Germinal center (tissue), 1 donor: Measurements from ENCODE around the gene ZRSR2.

ENCODE experiments used
- DNase-seq: peaks from one replicate; pipeline ENCODE4 v3.0.0; 2012; ENCODE audit warnings: mixed read lengths, low spot score

Gene ZRSR2

DNA sequence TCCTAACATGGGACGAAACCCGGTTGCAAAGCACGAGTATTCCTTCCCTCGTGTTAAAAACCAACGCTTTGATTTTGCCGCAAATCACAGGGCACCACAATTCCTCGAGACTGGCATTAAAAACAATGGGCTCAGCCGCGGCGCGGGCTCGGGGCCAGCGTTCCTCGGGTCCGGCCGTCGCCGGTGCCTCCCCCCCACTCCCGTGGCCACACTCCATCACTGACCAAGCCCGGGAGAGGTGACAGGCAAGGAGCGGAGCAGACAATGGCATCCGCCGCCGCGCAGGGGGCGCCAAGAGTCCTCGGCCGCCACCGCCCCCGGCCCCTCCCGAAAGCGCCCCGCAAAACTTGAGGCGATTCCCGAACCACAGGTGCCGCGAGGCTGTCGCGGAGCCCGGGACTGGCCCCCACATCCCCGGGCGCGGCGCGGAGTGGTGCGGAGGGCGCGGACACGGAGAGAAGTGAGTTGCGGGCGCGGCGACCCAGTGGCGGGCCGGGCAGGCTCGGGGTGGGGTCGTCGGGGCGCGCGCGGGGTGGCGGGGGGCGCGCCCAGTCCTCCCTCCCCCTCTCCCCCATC lies 63.9 kb downstream of the ZRSR2 start:
- peak; percentile 17 for DNase-seq

DNA sequence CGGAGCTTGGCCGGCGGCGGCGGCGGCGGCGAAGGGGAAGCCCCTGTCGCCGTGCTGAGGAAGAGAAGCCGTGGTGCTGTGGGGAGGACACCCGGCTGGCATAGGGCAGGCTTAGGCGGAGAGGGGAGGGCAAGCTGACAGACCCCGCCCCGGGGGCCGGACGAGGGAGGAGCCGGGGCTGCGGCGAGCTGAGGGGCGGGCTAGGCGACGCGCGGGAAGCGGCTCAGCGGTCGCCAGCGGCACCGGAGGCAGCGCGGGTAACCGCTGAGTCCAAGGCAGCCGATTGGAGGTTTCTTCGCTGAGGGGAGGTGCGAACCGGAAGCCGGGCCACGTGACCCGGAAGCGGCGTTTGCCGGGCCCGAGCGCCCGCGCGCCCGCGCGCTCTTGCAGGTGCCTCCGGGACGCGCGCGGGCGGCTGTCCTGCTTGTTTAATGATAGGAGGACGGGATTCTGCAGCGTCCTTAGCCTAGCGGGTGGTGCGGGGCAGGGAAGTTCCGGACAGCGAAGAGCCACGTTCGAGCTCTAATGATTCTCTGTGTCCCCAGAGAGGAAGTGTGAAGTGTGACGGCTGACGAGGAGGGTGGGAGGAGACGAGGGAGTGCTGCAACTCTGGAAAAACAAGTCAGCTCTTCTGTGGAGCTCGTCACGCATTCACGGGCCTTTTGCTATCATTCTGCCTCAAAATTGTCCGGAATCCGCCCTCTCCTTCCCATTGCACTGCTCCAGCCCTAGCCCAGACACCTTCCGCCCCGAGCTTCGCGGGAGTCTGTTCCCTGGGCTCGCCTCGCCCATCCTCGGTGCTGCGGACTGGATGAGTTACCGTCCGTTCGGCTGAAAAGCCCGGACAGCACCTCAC lies 64.7 kb downstream of the ZRSR2 start, which contains the start of gene AP1S2:
Gene AP1S2 (minus strand): TSS at position 102 of the 856 bp plus-strand sequence. CDS start 2,289 bp downstream, outside the sequence.
- DNase-seq, result peak; percentile 87

DNA sequence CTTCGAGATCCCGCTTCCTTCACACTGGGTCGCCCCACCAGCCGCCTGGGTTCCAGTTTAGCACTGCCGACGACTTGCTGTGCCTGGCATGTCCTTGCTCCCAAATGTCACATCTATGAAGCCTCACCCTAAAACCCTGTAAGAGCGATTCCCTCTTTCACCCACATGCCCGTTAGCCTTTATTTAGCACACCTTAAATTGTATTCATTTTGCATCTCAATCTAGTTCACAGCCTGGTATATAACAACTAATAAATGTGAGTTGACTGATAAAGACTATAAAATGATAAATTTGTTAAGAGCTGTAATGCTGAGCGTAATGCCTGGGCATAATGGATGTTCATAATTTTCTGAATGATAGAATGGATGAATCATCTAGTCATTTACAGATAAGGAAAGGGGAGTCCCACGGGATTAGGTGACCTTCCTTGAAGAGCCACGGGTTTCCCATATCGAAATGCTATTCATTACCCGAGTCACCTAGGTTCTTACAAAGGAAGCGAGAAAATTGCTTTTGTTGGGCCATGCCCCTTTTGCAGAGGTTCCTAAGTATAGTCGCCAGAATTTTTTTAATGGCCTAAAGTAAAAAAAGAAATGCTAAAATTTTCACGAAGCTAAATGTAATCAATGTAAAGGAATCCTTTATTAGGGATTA lies 65.4 kb downstream of the ZRSR2 start:
- no peak for DNase-seq

DNA sequence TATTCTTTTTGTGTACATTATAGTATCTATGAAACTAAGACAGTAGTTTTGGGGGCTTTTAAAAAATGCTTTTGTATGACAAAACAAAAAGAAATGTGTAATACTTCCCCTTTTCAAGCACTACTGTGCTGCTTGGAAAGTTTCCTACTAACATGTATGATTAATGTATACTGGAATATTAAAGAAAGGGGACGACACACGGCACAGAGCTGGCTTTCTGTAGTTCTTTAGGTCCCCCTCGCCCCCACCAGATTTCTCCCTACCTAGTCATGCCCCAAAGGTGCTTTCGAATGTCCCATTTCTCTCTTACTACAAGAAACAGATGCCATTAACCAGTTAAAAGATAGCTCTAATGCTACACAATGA lies 65.9 kb downstream of the ZRSR2 start:
- DNase-seq, result no peak

DNA sequence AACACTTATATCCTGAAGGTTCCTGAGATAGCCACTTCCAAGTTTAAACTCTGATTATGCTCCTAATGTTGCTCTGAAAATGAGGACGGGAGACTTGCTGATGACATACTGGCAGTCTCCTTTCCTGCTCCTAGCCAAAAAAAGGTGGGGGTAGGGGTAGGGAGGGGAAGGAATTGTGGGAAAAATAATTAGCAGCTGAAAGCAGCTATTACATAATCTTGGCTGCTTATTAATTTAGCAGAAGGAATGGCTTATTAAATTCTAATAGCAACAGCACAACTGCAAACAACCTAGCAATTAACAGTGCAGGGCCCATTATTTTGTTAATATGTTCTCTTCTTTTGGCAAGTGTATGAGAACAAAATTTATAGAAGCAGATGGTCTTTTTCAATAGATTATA lies 66.4 kb downstream of the ZRSR2 start:
- DNase-seq, result no peak

DNA sequence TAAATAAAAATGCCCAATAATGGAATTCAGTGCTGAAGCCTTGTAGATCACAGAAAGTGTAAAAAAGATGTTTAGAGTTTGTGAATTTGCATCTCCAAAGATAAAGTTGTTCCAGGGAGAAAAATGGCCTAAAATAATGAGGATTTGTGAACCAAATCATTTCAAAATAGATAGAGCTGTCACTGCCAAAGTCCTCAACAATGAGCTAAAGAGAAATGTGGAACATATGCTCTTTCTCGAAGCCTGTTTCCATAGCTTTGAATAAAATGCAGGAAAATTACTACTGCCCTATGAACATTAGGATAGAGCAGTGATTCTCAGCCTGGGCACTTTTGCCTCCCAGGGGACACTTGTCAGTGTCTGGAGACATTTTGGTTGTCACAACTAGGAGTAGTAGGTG lies 67.8 kb downstream of the ZRSR2 start:
- DNase-seq, result no peak

DNA sequence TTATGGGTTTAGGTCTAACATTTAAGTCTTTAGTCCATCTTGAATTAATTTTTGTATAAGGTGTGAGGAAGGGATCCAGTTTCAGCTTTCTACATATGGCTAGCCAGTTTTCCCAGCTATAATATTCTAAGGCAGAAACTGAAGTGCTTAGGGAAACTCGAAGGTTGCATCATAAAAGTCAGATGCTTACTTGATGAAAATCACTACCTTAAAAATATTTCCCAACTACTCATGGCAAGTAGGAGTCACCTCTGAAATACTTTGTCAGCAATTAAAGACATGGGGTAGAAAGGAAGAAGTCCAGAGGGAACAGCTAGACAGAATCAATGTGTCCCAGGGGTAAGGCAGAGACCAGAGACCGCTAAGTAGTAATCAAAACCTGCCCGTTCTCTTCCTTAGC lies 70.6 kb downstream of the ZRSR2 start:
- DNase-seq, result no peak

DNA sequence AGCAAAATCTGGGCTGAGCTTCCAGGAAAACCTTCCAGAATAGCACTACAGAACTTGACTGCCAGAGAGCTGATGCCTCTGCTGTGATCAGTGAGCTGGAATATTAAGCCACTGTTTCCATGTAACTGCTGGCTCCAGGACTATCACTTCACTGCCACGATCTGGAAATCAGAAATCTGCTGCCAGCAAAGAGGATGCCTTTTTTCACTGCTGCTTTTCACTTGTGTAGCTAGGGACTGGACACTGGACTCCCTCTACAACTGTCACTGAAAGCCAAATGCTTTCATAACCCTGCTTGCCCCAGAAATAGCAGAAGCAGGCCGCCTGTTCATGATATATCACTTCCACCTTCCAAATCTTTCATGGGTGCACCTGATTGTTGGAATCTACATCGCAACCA lies 73.7 kb downstream of the ZRSR2 start:
- no peak for DNase-seq

DNA sequence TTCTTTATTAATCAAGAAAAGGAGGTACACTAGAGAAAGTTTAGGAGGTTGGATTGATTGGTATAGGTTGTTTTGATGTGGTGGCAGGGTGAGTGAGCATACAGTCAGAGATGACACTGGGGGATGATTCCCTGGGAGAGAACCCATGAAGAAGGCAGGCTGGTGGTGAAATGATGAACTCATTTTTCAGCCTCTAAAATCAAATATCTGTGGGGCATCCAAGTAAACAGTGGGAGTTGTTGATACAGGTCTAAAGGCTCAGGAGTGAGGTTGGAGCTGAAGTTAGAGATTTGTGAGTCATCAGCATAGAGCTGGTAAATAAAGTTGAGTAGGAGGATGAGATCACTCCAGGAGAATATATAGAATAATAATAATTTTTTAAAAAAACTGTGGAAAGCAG lies 74.3 kb downstream of the ZRSR2 start:
- DNase-seq, result no peak

DNA sequence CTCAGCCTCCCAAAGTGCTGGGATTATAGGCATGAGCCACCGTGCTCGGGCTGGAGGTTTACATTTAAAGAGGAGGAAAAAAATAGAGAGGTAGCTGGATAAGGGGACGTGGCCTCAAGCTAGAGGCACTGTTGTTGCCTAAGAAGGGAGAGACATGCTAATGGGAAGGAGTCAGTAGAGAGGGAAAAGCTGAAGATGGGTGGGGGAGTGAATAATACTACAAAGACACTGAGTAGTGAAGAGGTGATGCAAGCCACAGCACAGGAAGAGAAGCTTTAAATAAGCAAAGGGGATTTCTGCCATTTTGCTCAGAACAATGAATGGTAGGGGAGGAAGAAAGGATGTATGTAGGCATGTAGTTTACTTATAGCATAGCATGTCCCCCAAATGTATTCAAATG lies 75.9 kb downstream of the ZRSR2 start:
- DNase-seq, result no peak

DNA sequence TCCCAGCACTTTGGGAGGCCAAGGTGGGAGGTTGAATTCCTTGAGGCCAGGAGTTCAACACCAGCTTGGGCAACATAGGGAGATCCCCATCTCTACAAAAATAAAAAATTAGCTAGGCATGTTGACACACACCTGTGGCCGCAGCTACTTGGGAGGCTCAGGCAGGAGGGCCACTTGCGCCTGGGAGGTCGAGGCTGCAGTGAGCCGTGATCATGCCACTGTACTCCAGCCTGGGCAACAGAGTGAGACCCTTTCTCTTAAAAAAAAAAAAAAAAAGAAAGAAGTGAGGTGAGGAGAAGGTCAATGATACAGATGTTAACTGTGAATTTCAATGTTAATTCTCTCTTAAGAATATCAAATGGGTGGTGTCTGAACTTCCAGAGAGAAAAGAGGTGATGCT lies 79.4 kb downstream of the ZRSR2 start:
- no peak for DNase-seq

DNA sequence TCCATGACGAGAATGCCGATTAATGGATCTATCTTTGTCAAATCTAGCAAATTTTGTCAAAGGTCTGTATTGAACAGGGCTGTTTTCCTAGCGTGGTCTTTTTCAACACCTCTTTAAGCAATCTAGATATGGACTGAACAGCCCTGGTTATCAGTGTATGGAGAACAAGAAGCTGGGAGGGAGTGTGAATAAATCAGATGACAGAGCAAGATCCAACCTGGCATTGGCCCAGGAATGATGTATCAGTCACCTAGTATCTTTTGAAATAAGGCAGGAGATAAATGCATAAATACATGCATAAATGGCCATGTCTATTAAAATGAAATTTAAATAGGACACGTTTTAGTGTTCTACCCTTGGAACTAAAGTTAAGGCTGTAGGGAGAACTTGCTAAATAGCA lies 80.0 kb downstream of the ZRSR2 start:
- DNase-seq, result no peak
